Uterus (tissue), 4 donors: ENCODE measurements around the gene ITGA11. TPM values are rescaled to one million over a fixed set of nuclear protein-coding genes. Genes with fewer than 3 reads are reported as not detected.

Source experiments
- DNase-seq, 2 donors: peaks; one replicate each; pipeline ENCODE4 v3.0.0-alpha.2; 2019 to 2020
- H3K27ac ChIP-seq, 2 donors: fragments of 200-600 bp; sonication (generic); 1 replicate in 1 of 2; 2 replicates in 1 of 2; pipeline ENCODE4 v1.5.1; 2016 to 2018
- H3K27me3 ChIP-seq, 2 donors: fragments of 200-600 bp; sonication (generic); one replicate each; pipeline ENCODE4 v1.5.1; 2018 to 2019; ENCODE audit warnings: control low read depth in 1 of 2
- H3K36me3 ChIP-seq, 2 donors: fragments of 200-600 bp; sonication (generic); one replicate each; pipeline ENCODE4 v1.5.1; 2019; ENCODE audit warnings: control low read depth in 1 of 2
- H3K4me1 ChIP-seq, 2 donors: fragments of 200-600 bp; sonication (generic); one replicate each; pipeline ENCODE4 v1.5.1; 2018 to 2019; ENCODE audit warnings: control low read depth in 1 of 2
- H3K4me3 ChIP-seq, 2 donors: fragments of 200-600 bp; sonication (generic); 1 replicate in 1 of 2; 2 replicates in 1 of 2; pipeline ENCODE4 v1.5.1; 2018 to 2019; ENCODE audit warnings: mild to moderate bottlenecking in 1 of 2
- H3K9me3 ChIP-seq, 2 donors: fragments of 200-600 bp; sonication (generic); one replicate each; pipeline ENCODE4 v1.5.1; 2019; ENCODE audit warnings: control low read depth in 1 of 2
- CTCF ChIP-seq, 4 experiments: fragments of 200-600 bp in 2 of 4; fragments of 450-650 bp in 2 of 4; sonication (generic) in 2 of 4; IDR thresholded peaks; one replicate each; pipeline ENCODE4 v1.5.1; 2016 to 2019; ENCODE audit warnings: antibody characterized with exemption in 4 of 4, mild to moderate bottlenecking in 2 of 4, moderate library complexity in 1 of 4
- POLR2A ChIP-seq, 2 donors: fragments of 450-650 bp; IDR thresholded peaks; one replicate each; pipeline ENCODE4 v1.6.1; 2016; ENCODE audit warnings: antibody characterized with exemption in 2 of 2, mild to moderate bottlenecking in 1 of 2, moderate library complexity in 1 of 2
- intact Hi-C: fragments of 100-400 bp; cut with DNase I; formaldehyde crosslinking; loops from one replicate; pipeline ENCODE4 v1.15.1; 2023; ENCODE audit warnings: low total_unique reads
- total RNA-seq, 4 donors: library from RNA; depleted of rRNA in 3 of 4; stranded (reverse); fragments of >200 nt in 3 of 4; gene quantifications; one replicate each; pipeline versions ENCODE4 v1.1.0 to v1.2.4, GENCODE V29; 2014 to 2023
- donor health status: DM: yes; HTN: yes; CAD: no.

ITGA11 gene
- total RNA-seq, 4 donors from 2014 or later: 37.3 to 106 (median 61.1) TPM

- Histone ChIP-seq H3K27me3 (no peaks in the 10 kb centered on the region), H3K36me3 (no peaks in the 10 kb centered on the region), H3K4me3 (no peak overlapping the region), H3K27ac (no peak overlapping the region), H3K9me3 (no peaks in the 10 kb centered on the region), H3K4me1 (no peaks in the 10 kb centered on the region)
- no peak for TF ChIP-seq POLR2A (IDR thresholded peaks at IDR 0.05)
- no peak for TF ChIP-seq CTCF (IDR thresholded peaks at IDR 0.05)
- intact Hi-C loops: loop anchor here (10.0 kb wide), 1 partner anchor 355 kb away; no protein-coding TSS in a partner anchor
- no peak for DNase-seq
These were observed 112.0 kb downstream of the ITGA11 start for GRCh38 chr15:68319997-68320396.

- no peak for TF ChIP-seq CTCF (IDR thresholded peaks at IDR 0.05)
- TF ChIP-seq POLR2A (IDR thresholded peaks at IDR 0.05): no peak
- Histone ChIP-seq H3K27ac (peak overlapping the region in 1 of 2 donors; percentile 37), H3K36me3 (no peaks in the 10 kb centered on the region), H3K27me3 (no peaks in the 10 kb centered on the region), H3K4me3 (no peak overlapping the region), H3K4me1 (no peaks in the 10 kb centered on the region), H3K9me3 (no peaks in the 10 kb centered on the region)
- intact Hi-C loops: loop anchor here (10.0 kb wide), 1 partner anchor 356 kb away; no protein-coding TSS in a partner anchor
- no peak for DNase-seq
These were observed 112.7 kb downstream of the ITGA11 start for GRCh38 chr15:68318931-68319909.

GRCh38 chr15:68318008-68318835 is 113.7 kb downstream of the ITGA11 start:
- no peak for TF ChIP-seq POLR2A (IDR thresholded peaks at IDR 0.05)
- no peak for TF ChIP-seq CTCF (IDR thresholded peaks at IDR 0.05)
- DNase-seq: peak in 1 of 2 donors; percentile 7
- no peaks in the 10 kb centered on the region for H3K9me3 ChIP-seq
- no peak overlapping the region for H3K4me3 ChIP-seq
- peak overlapping the region in 1 of 2 donors; percentile 37 for H3K27ac ChIP-seq
- H3K36me3 ChIP-seq: no peaks in the 10 kb centered on the region
- H3K27me3 ChIP-seq: no peaks in the 10 kb centered on the region
- intact Hi-C loops: loop anchor here (10.0 kb wide), 1 partner anchor 357 kb away; no protein-coding TSS in a partner anchor
- H3K4me1 ChIP-seq: no peaks in the 10 kb centered on the region

- intact Hi-C loops: loop anchor here (10.0 kb wide), 1 partner anchor 357 kb away; no protein-coding TSS in a partner anchor
- H3K27ac ChIP-seq: peak overlapping the region; percentile 44 to 75
- no peak for TF ChIP-seq CTCF (IDR thresholded peaks at IDR 0.05)
- H3K4me1 ChIP-seq: peaks cover 0 to 3% of the 10 kb centered on the region in 2 donors
- DNase-seq: peak; percentile 9 to 27
- no peaks in the 10 kb centered on the region for H3K27me3 ChIP-seq
- no peaks in the 10 kb centered on the region for H3K36me3 ChIP-seq
- H3K4me3 ChIP-seq: no peak overlapping the region
- no peaks in the 10 kb centered on the region for H3K9me3 ChIP-seq
These were observed 114.5 kb downstream of the ITGA11 start for GRCh38 chr15:68317281-68318007.
